DMS153 treated with DMSO at 0.1 percent for 48 hours (cell line): ENCODE data around the gene DNASE1L2.
"Not testable (repeated sequence)": the region's sequence is repeated elsewhere in the genome, so short reads cannot be mapped to it uniquely, and the experiment has no call there.

ENCODE experiments used
- DNase-seq: peaks from one replicate; lab custom pipeline; 2025; ENCODE audit not compliant: unreplicated experiment; lab: John Stamatoyannopoulos, UW

DNASE1L2 gene

GRCh38 chr16:2267505-2267912, 31.3 kb downstream of the DNASE1L2 start:
- DNase-seq, result not testable (repeated sequence)

- DNase-seq, result peak; percentile 93
Measured at GRCh38 chr16:2267913-2268666, 31.8 kb downstream of the DNASE1L2 start, which contains the start of gene RNPS1. TSS of gene RNPS1 (minus strand) at chr16:2268126. CDS start at chr16:2264643, 3,483 bp downstream.

- no peak for DNase-seq
Measured at GRCh38 chr16:2270070-2270462, 33.8 kb downstream of the DNASE1L2 start.

GRCh38 chr16:2270588-2271470, 34.6 kb downstream of the DNASE1L2 start:
- no peak for DNase-seq

- no peak for DNase-seq
Measured at GRCh38 chr16:2271848-2272461, 35.7 kb downstream of the DNASE1L2 start.

- no peak for DNase-seq
Measured at GRCh38 chr16:2273484-2273883, 37.2 kb downstream of the DNASE1L2 start.

- DNase-seq, result no peak
Measured at GRCh38 chr16:2273931-2274330, 37.7 kb downstream of the DNASE1L2 start.

- no peak for DNase-seq
Measured at GRCh38 chr16:2275476-2276367, 39.5 kb downstream of the DNASE1L2 start.

GRCh38 chr16:2276368-2277195, 40.3 kb downstream of the DNASE1L2 start:
- no peak for DNase-seq

- no peak for DNase-seq
Measured at GRCh38 chr16:2277466-2278271, 41.4 kb downstream of the DNASE1L2 start.

- DNase-seq, result no peak
Measured at GRCh38 chr16:2278272-2278608, 42.0 kb downstream of the DNASE1L2 start.

GRCh38 chr16:2278956-2279800, 42.9 kb downstream of the DNASE1L2 start:
- no peak for DNase-seq

- no peak for DNase-seq
Measured at GRCh38 chr16:2280461-2280860, 44.2 kb downstream of the DNASE1L2 start.

GRCh38 chr16:2280981-2281542, 44.8 kb downstream of the DNASE1L2 start:
- no peak for DNase-seq

GRCh38 chr16:2282262-2282661, 46.0 kb downstream of the DNASE1L2 start:
- no peak for DNase-seq

- no peak for DNase-seq
Measured at GRCh38 chr16:2282866-2283555, 46.8 kb downstream of the DNASE1L2 start.
